Spleen (tissue), 11 donors: ENCODE data around the gene BTN3A1. TPM values are rescaled to one million over a fixed set of nuclear protein-coding genes. Genes with fewer than 3 reads are reported as not detected.

Experiments used
- DNase-seq: peaks from one replicate; pipeline ENCODE4 v3.0.0-alpha.2; 2020
- H3K27ac ChIP-seq, 8 donors: fragments of 200-600 bp; sonication (generic) in 7 of 8; 1 replicate in 4 of 8; 2 replicates in 4 of 8; pipeline versions ENCODE4 v1.5.0 to v1.8.0; 2016 to 2021; ENCODE audit warnings: inconsistent platforms in 4 of 8, mild to moderate bottlenecking in 4 of 8, moderate library complexity in 1 of 8
- H3K27me3 ChIP-seq, 7 donors: fragments of 200-600 bp; sonication (generic) in 6 of 7; replicated peaks in 1 of 7; 1 replicate in 4 of 7; 2 replicates in 3 of 7; pipeline versions ENCODE4 v1.5.0 to v1.8.0; 2016 to 2021; ENCODE audit warnings: inconsistent platforms in 3 of 7, mild to moderate bottlenecking in 1 of 7
- H3K36me3 ChIP-seq, 6 donors: fragments of 200-600 bp; sonication (generic) in 5 of 6; 1 replicate in 4 of 6; 2 replicates in 2 of 6; pipeline versions ENCODE4 v1.5.0 to v1.8.0; 2016 to 2021; ENCODE audit warnings: inconsistent platforms in 2 of 6
- H3K4me1 ChIP-seq, 6 donors: fragments of 200-600 bp; sonication (generic) in 5 of 6; 1 replicate in 3 of 6; 2 replicates in 3 of 6; pipeline versions ENCODE4 v1.5.0 to v1.8.0; 2016 to 2021; ENCODE audit warnings: inconsistent platforms in 3 of 6
- H3K4me3 ChIP-seq, 8 donors: fragments of 200-600 bp; sonication (generic) in 7 of 8; 1 replicate in 4 of 8; 2 replicates in 4 of 8; pipeline versions ENCODE4 v1.5.0 to v1.8.0; 2016 to 2021; ENCODE audit warnings: inconsistent platforms in 4 of 8, mild to moderate bottlenecking in 4 of 8, moderate library complexity in 2 of 8
- H3K9me3 ChIP-seq, 8 donors: fragments of 200-600 bp; sonication (generic) in 7 of 8; 1 replicate in 4 of 8; 2 replicates in 4 of 8; pipeline versions ENCODE4 v1.5.0 to v1.8.0; 2016 to 2021; ENCODE audit warnings: inconsistent platforms in 4 of 8
- POLR2A ChIP-seq, 3 donors: fragments of 450-650 bp; IDR thresholded peaks; one replicate each; pipeline ENCODE4 v1.5.1; 2017; ENCODE audit warnings: antibody characterized with exemption in 3 of 3, mild to moderate bottlenecking in 1 of 3
- POLR2AphosphoS5 ChIP-seq, 3 donors: sonication (generic); formaldehyde crosslinking; IDR thresholded peaks; one replicate each; pipeline ENCODE4 v1.5.1; 2017; ENCODE audit warnings: antibody characterized with exemption in 3 of 3
- WGBS, 5 donors: extraction: QIAGEN DNeasy Blood & Tissue Kit in 3 of 5; methylation state at CpG; one replicate each; pipeline versions ENCODE4 v1.1.5 to v1.1.7; 2013 to 2018; 5-methylcytosine and 5-hydroxymethylcytosine counted together
- intact Hi-C: fragments of 100-400 bp; cut with DNase I; formaldehyde crosslinking; loops from one replicate; pipeline ENCODE4 v1.15.0; 2023; ENCODE audit warnings: low total_unique reads
- polyA plus RNA-seq, 3 donors: library from polyadenylated mRNA; stranded (reverse); fragments of 200-250 nt; gene quantifications; one replicate each; pipeline ENCODE4 v1.2.1, GENCODE V29; 2013
- total RNA-seq, 7 donors: library from RNA; depleted of rRNA in 3 of 7; stranded (reverse); fragments of >200 nt in 3 of 7; fragmentation: NEBNext Ultra II Directional in 4 of 7; extraction: Animal tissue kit (Norgen Biotek cat#: 25700) in 4 of 7; gene quantifications; one replicate each; pipeline versions ENCODE4 v1.1.0 to v1.2.1, GENCODE V29; 2016 to 2021
- TF ChIP-seq, protein P1 (sequence below), 11 experiments: fragments of 200-600 bp in 7 of 11; fragments of 450-650 bp in 4 of 11; sonication (generic) in 4 of 11; IDR thresholded peaks in 8 of 11; conservative IDR thresholded peaks in 3 of 11; 1 replicate in 7 of 11; 2 replicates in 4 of 11; pipeline versions ENCODE4 v1.4.0 to v1.8.0; 2016 to 2021; ENCODE audit warnings: antibody characterized with exemption in 11 of 11, inconsistent platforms in 4 of 11, mild to moderate bottlenecking in 1 of 11
- donor health status: healthy with polysubstance abuse.
- donor health status: DM: no; HTN: no; CAD: no; lungs with moderate emphysema.
- donor health status: DM: no; HTN: no; CAD: no.
- donor health status: Bipolar disorder and iron deficiency.
- donor health status: healthy.
- donor health status: DM: no; HTN: no; CAD: no.
- donor health status: DM: yes; HTN: yes; CAD: no.

The BTN3A1 gene
- total and polyA plus RNA-seq, 10 donors, result 25.1 to 142 (median 109) TPM

DNA sequence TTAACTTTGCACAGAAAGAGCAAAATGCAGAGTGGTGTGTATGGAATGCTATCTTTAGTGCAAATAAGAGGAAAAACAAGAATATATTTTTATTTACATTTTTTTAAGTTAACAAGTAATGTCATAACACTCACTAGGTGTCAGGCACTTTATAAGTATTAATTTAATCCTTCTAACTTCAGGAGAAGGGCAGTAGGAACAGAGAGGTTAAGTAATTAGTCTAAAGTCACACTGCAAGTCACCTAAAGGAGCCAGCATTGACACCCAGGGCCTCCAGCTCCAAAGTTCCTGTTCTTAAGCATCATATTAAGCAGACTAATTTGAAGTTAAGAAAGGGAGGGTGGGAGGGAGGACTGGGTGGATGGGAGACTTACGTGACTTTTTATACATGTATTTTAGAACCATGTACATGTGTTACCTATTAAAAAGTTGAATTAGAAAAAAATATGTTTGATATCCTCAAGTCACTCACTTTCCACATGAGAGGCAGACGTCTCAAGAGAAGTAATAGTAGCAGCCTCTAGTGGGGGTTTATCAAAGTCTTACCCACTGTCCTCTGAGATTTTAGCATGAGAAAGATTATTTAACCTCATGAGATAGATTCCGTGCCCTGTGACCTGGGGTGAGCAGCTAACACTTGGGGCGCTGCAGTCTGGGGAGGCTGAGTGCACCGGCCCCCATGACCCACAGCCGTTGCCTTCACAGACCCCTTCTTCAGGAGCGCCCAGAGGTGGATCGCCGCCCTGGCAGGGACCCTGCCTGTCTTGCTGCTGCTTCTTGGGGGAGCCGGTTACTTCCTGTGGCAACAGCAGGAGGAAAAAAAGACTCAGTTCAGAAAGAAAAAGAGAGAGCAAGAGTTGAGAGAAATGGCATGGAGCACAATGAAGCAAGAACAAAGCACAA, 7.0 kb downstream of the BTN3A1 start:
- H3K27ac ChIP-seq, result no peak overlapping the region
- H3K27me3 ChIP-seq, result no peaks in the 10 kb centered on the region
- 91 to 95% (median 92%) methylated on average over 10 of the region's 10 CpGs for WGBS, 5 donors
- intact Hi-C loops, result no loop called here
- H3K9me3 ChIP-seq, result no peaks in the 10 kb centered on the region
- H3K4me1 ChIP-seq, result peaks cover 14 to 52% (median 32%) of the 10 kb centered on the region in 6 donors
- DNase-seq, result no peak
- H3K36me3 ChIP-seq, result peaks cover 2 to 89% (median 65%) of the 10 kb centered on the region in 6 donors
- TF ChIP-seq, protein P1, sequence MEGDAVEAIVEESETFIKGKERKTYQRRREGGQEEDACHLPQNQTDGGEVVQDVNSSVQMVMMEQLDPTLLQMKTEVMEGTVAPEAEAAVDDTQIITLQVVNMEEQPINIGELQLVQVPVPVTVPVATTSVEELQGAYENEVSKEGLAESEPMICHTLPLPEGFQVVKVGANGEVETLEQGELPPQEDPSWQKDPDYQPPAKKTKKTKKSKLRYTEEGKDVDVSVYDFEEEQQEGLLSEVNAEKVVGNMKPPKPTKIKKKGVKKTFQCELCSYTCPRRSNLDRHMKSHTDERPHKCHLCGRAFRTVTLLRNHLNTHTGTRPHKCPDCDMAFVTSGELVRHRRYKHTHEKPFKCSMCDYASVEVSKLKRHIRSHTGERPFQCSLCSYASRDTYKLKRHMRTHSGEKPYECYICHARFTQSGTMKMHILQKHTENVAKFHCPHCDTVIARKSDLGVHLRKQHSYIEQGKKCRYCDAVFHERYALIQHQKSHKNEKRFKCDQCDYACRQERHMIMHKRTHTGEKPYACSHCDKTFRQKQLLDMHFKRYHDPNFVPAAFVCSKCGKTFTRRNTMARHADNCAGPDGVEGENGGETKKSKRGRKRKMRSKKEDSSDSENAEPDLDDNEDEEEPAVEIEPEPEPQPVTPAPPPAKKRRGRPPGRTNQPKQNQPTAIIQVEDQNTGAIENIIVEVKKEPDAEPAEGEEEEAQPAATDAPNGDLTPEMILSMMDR (IDR thresholded peaks at IDR 0.05 in 8 of 11, conservative IDR thresholded peaks at IDR 0.05 in 3 of 11), result no peak
- TF ChIP-seq POLR2AphosphoS5 (IDR thresholded peaks at IDR 0.05) (peak in 1 of 3 donors; percentile 31), POLR2A (IDR thresholded peaks at IDR 0.05) (no peak)
- H3K4me3 ChIP-seq, result no peak overlapping the region

DNA sequence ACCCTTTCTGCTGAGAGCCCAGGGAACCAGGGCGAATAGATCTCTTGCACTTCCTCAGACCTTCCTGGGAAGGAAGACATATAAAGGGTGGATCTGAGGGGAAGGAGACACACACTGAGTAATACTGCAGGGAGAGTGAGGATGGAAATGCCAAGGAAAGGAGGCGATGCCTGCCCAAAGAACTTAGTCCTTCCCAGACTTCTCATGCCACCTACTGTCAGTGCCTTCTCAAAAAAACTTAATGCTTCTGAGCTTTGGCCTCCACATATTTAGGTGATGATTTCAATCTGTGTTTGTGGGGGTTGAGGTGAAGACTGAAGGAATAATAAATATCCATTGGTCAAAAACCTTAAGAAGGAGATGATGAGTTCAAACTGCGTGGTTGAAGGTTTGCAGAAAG, 9.7 kb downstream of the BTN3A1 start:
- TF ChIP-seq POLR2A (IDR thresholded peaks at IDR 0.05) (no peak), POLR2AphosphoS5 (IDR thresholded peaks at IDR 0.05) (no peak)
- TF ChIP-seq, protein P1 (IDR thresholded peaks at IDR 0.05 in 8 of 11, conservative IDR thresholded peaks at IDR 0.05 in 3 of 11), result no peak
- H3K9me3 ChIP-seq, result peaks cover 0 to 6% (median 1%) of the 10 kb centered on the region in 8 donors
- H3K36me3 ChIP-seq, result peaks cover 2 to 85% (median 58%) of the 10 kb centered on the region in 6 donors
- peak overlapping the region in 3 of 8 donors; percentile 20 to 47 (median 23) for H3K27ac ChIP-seq
- peaks cover 6 to 34% (median 11%) of the 10 kb centered on the region in 6 donors for H3K4me1 ChIP-seq
- H3K4me3 ChIP-seq, result no peak overlapping the region
- 89 to 95% (median 91%) methylated on average over 3 of the region's 3 CpGs for WGBS, 5 donors
- H3K27me3 ChIP-seq, result no peaks in the 10 kb centered on the region
- DNase-seq, result no peak
- intact Hi-C loops, result no loop called here

DNA sequence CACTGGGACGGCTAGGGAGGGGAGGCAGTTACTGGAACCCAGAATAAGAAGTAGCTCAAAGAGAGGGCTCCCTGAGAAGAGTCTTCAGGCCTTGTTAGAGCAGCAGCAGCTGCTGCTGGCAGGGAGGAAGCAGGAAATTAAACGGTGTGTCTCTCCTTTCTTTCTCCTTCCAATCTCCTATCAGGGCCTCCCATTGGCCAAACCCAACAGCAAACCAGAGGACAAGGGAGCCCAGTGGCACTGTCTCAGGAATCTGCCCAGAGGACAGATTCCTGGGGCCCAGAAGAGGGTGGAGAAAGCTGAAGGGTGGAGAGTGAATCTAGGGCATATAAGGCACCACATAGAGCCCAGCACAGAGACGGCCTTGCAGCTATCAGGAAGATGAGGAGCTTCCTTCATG, 10.2 kb downstream of the BTN3A1 start:
- intact Hi-C loops, result no loop called here
- TF ChIP-seq, protein P1 (IDR thresholded peaks at IDR 0.05 in 8 of 11, conservative IDR thresholded peaks at IDR 0.05 in 3 of 11), result no peak
- TF ChIP-seq POLR2AphosphoS5 (IDR thresholded peaks at IDR 0.05) (no peak), POLR2A (IDR thresholded peaks at IDR 0.05) (no peak)
- Histone ChIP-seq H3K36me3 (peaks cover 2 to 83% (median 54%) of the 10 kb centered on the region in 6 donors), H3K27me3 (no peaks in the 10 kb centered on the region), H3K27ac (peak overlapping the region in 6 of 8 donors; percentile 15 to 52 (median 23)), H3K4me3 (no peak overlapping the region), H3K9me3 (peaks cover 0 to 11% (median 6%) of the 10 kb centered on the region in 8 donors), H3K4me1 (peaks cover 1 to 29% (median 6%) of the 10 kb centered on the region in 6 donors)
- DNase-seq, result no peak
- 65 to 75% (median 71%) methylated on average over 3 of the region's 3 CpGs for WGBS, 5 donors

DNA sequence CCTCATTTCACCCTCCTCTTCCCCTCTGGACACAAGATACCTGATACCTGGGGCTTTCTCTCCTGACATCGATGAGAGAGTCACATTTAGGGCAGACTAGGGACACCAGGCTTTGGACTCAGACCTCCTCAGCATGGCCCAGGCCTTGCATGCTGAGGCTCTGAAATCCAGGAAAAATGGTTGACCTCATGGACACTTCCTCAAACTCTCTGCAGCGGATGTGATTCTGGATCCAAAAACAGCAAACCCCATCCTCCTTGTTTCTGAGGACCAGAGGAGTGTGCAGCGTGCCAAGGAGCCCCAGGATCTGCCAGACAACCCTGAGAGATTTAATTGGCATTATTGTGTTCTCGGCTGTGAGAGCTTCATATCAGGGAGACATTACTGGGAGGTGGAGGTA, 10.9 kb downstream of the BTN3A1 start:
- no peaks in the 10 kb centered on the region for H3K27me3 ChIP-seq
- H3K9me3 ChIP-seq, result peaks cover 0 to 18% (median 13%) of the 10 kb centered on the region in 8 donors
- H3K4me1 ChIP-seq, result peaks cover 0 to 22% (median 2%) of the 10 kb centered on the region in 6 donors
- peak overlapping the region in 4 of 8 donors; percentile 21 to 52 (median 36) for H3K27ac ChIP-seq
- peaks cover 2 to 78% (median 46%) of the 10 kb centered on the region in 6 donors for H3K36me3 ChIP-seq
- no peak for DNase-seq
- no peak overlapping the region for H3K4me3 ChIP-seq
- TF ChIP-seq POLR2A (IDR thresholded peaks at IDR 0.05), result no peak
- intact Hi-C loops, result no loop called here
- WGBS, 5 donors, result 84 to 93% (median 93%) methylated on average over 4 of the region's 4 CpGs
